GM23248 (cell line): ENCODE measurements around the gene COBLL1.

Source experiments
- EZH2 ChIP-seq: fragments of 200-600 bp; sonication (generic); IDR thresholded peaks from 2 replicates; pipeline ENCODE4 v1.6.1; 2018; ENCODE audit warnings: antibody characterized with exemption, mild to moderate bottlenecking; ENCODE audit not compliant: insufficient read depth, poor library complexity, severe bottlenecking
- EZH2phosphoT487 ChIP-seq: fragments of 200-600 bp; sonication (generic); IDR thresholded peaks from 2 replicates; pipeline ENCODE4 v1.6.1; 2018; ENCODE audit warnings: antibody characterized with exemption, moderate library complexity, mild to moderate bottlenecking, low read depth; ENCODE audit not compliant: insufficient read depth

- TF ChIP-seq EZH2phosphoT487 = no peak
- TF ChIP-seq EZH2 = no peak
Observed at GRCh38 chr2:164796999-164797398, 44.6 kb downstream of the COBLL1 start.
